Measurements from ENCODE around the gene RTEL1. TPM values are rescaled to one million over a fixed set of nuclear protein-coding genes. Genes with fewer than 3 reads are reported as not detected.

RTEL1 gene
- total RNA-seq, 2 experiments from 2014 or later = 25.5 to 27.6 TPM

- TF ChIP-seq CTCF (IDR thresholded peaks at IDR 0.05) = no peak
- CTCF ChIA-PET = interaction anchor here (1.1 to 1.3 kb wide), 2 partner anchors 25 kb away, joined by 3 to 4 read pairs; no protein-coding TSS in a partner anchor
- no peaks in the 10 kb centered on the region for H3K27me3 Mint-ChIP-seq
- Histone ChIP-seq H3K9me3 (ENCODE audit: control insufficient read depth in 1 of 2, insufficient read depth in 1 of 2, low read length in 2 of 2) (no peaks in the 10 kb centered on the region), H3K4me1 (ENCODE audit: insufficient read depth, low read length) (peaks cover 7% of the 10 kb centered on the region), H3K27me3 (ENCODE audit: control insufficient read depth in 1 of 2, insufficient read depth in 2 of 2, low read length in 2 of 2) (no peaks in the 10 kb centered on the region), H3K4me3 (ENCODE audit: low read length) (no peak overlapping the region), H3K27ac (ENCODE audit: low read depth in 1 of 2, low read length in 2 of 2) (no peak overlapping the region), H3K36me3 (ENCODE audit: insufficient read depth, low read length) (peaks cover 48% of the 10 kb centered on the region)
- DNase-seq (no peak), ATAC-seq (ENCODE audit: poor library complexity) (no peak)
- peaks cover 11% of the 10 kb centered on the region for H3K4me1 Mint-ChIP-seq (ENCODE audit: low read depth)
- H3K9me3 Mint-ChIP-seq = no peaks in the 10 kb centered on the region
- intact Hi-C loops (cut with DNase I, micrococcal nuclease) = no loop called here
- H3K27ac Mint-ChIP-seq = no peak overlapping the region
- peaks cover 76% of the 10 kb centered on the region for H3K36me3 Mint-ChIP-seq (ENCODE audit: low read depth)
- POLR2A ChIA-PET = interaction anchor here (1.6 kb wide), 1 partner anchor 25 kb away, joined by 7 read pairs; no protein-coding TSS in a partner anchor
- no peak overlapping the region for H3K4me3 Mint-ChIP-seq
These were observed 40.8 kb upstream of the RTEL1 start for GRCh38 chr20:63617092-63617875.

GRCh38 chr20:63617876-63618265 is 40.2 kb upstream of the RTEL1 start:
- H3K27me3 ChIP-seq (ENCODE audit: control insufficient read depth in 1 of 2, insufficient read depth in 2 of 2, low read length in 2 of 2) = no peaks in the 10 kb centered on the region
- H3K27me3 Mint-ChIP-seq = no peaks in the 10 kb centered on the region
- no peaks in the 10 kb centered on the region for H3K9me3 Mint-ChIP-seq
- peaks cover 48% of the 10 kb centered on the region for H3K36me3 ChIP-seq (ENCODE audit: insufficient read depth, low read length)
- peaks cover 10% of the 10 kb centered on the region for H3K4me1 ChIP-seq (ENCODE audit: insufficient read depth, low read length)
- ChIA-PET CTCF (interaction anchor here (1.3 kb wide), 1 partner anchor 24 kb away, joined by 4 read pairs; no protein-coding TSS in a partner anchor), POLR2A (interaction anchor here (1.5 to 1.6 kb wide), 2 partner anchors 9 to 24 kb away, joined by 3 to 7 read pairs; partner anchors contain the start of gene GMEB2)
- H3K27ac Mint-ChIP-seq = no peak overlapping the region
- no peak overlapping the region for H3K4me3 ChIP-seq (ENCODE audit: low read length)
- H3K9me3 ChIP-seq (ENCODE audit: control insufficient read depth in 1 of 2, insufficient read depth in 1 of 2, low read length in 2 of 2) = no peaks in the 10 kb centered on the region
- DNase-seq (no peak), ATAC-seq (ENCODE audit: poor library complexity) (no peak)
- no peak for TF ChIP-seq CTCF (IDR thresholded peaks at IDR 0.05)
- H3K27ac ChIP-seq (ENCODE audit: low read depth in 1 of 2, low read length in 2 of 2) = no peak overlapping the region
- intact Hi-C loops (cut with DNase I, micrococcal nuclease) = no loop called here
- peaks cover 76% of the 10 kb centered on the region for H3K36me3 Mint-ChIP-seq (ENCODE audit: low read depth)
- H3K4me1 Mint-ChIP-seq (ENCODE audit: low read depth) = peaks cover 17% of the 10 kb centered on the region
- no peak overlapping the region for H3K4me3 Mint-ChIP-seq

- no peak overlapping the region for H3K4me3 Mint-ChIP-seq
- POLR2A ChIA-PET = interaction anchor here (0.8 to 1.6 kb wide), 3 partner anchors 9 to 74 kb away, joined by 3 to 7 read pairs (median 3); partner anchors contain the start of gene GMEB2
- peaks cover 76% of the 10 kb centered on the region for H3K36me3 Mint-ChIP-seq (ENCODE audit: low read depth)
- H3K27me3 Mint-ChIP-seq = no peaks in the 10 kb centered on the region
- H3K27ac Mint-ChIP-seq = no peak overlapping the region
- H3K4me1 Mint-ChIP-seq (ENCODE audit: low read depth) = peaks cover 21% of the 10 kb centered on the region
- peaks cover 10% of the 10 kb centered on the region for H3K4me1 ChIP-seq (ENCODE audit: insufficient read depth, low read length)
- intact Hi-C loops (cut with DNase I, micrococcal nuclease) = no loop called here
- DNase-seq (no peak), ATAC-seq (ENCODE audit: poor library complexity) (no peak)
- no peaks in the 10 kb centered on the region for H3K27me3 ChIP-seq (ENCODE audit: control insufficient read depth in 1 of 2, insufficient read depth in 2 of 2, low read length in 2 of 2)
- TF ChIP-seq CTCF (IDR thresholded peaks at IDR 0.05) = no peak
- H3K9me3 ChIP-seq (ENCODE audit: control insufficient read depth in 1 of 2, insufficient read depth in 1 of 2, low read length in 2 of 2) = no peaks in the 10 kb centered on the region
- H3K9me3 Mint-ChIP-seq = no peaks in the 10 kb centered on the region
- peaks cover 48% of the 10 kb centered on the region for H3K36me3 ChIP-seq (ENCODE audit: insufficient read depth, low read length)
- no peak overlapping the region for H3K4me3 ChIP-seq (ENCODE audit: low read length)
- CTCF ChIA-PET = interaction anchor here (1.3 kb wide), 1 partner anchor 24 kb away, joined by 4 read pairs; no protein-coding TSS in a partner anchor
- H3K27ac ChIP-seq (ENCODE audit: low read depth in 1 of 2, low read length in 2 of 2) = no peak overlapping the region
These were observed 39.7 kb upstream of the RTEL1 start for GRCh38 chr20:63618291-63618980.

Data from CD4-positive, alpha-beta T cell (primary cell).